Omental fat pad (tissue), 4 donors: ENCODE measurements around the gene EVA1C. TPM values are rescaled to one million over a fixed set of nuclear protein-coding genes. Genes with fewer than 3 reads are reported as not detected.

Source experiments
- ATAC-seq: fragments of 150-250 bp; one replicate; pipeline ENCODE4 v1.9.1; 2016; ENCODE audit warnings: mild to moderate bottlenecking, moderate library complexity; ENCODE audit not compliant: low FRiP score
- DNase-seq: peaks from one replicate; pipeline ENCODE4 v3.0.0-alpha.2; 2019; ENCODE audit warnings: low spot score
- total RNA-seq, 4 donors: library from RNA; depleted of rRNA; stranded (reverse); fragments of >200 nt; gene quantifications; one replicate each; pipeline ENCODE4 v1.1.0, GENCODE V29; 2016
- TF ChIP-seq, protein P1 (sequence below), 3 donors: fragments of 450-650 bp; IDR thresholded peaks; one replicate each; pipeline ENCODE4 v1.5.1; 2016 to 2017; ENCODE audit warnings: antibody characterized with exemption in 3 of 3, mild to moderate bottlenecking in 3 of 3, moderate library complexity in 2 of 3

Gene EVA1C
- total RNA-seq, 4 donors from 2014 or later, result 41.1 to 108 (median 75.9) TPM

GRCh38 chr21:32547018-32547417 lies 134.5 kb downstream of the EVA1C start:
- ATAC-seq (no peak), DNase-seq (no peak)
- TF ChIP-seq, protein P1, sequence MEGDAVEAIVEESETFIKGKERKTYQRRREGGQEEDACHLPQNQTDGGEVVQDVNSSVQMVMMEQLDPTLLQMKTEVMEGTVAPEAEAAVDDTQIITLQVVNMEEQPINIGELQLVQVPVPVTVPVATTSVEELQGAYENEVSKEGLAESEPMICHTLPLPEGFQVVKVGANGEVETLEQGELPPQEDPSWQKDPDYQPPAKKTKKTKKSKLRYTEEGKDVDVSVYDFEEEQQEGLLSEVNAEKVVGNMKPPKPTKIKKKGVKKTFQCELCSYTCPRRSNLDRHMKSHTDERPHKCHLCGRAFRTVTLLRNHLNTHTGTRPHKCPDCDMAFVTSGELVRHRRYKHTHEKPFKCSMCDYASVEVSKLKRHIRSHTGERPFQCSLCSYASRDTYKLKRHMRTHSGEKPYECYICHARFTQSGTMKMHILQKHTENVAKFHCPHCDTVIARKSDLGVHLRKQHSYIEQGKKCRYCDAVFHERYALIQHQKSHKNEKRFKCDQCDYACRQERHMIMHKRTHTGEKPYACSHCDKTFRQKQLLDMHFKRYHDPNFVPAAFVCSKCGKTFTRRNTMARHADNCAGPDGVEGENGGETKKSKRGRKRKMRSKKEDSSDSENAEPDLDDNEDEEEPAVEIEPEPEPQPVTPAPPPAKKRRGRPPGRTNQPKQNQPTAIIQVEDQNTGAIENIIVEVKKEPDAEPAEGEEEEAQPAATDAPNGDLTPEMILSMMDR (IDR thresholded peaks at IDR 0.05), result no peak

GRCh38 chr21:32548978-32549377 lies 136.5 kb downstream of the EVA1C start:
- TF ChIP-seq, protein P1 (IDR thresholded peaks at IDR 0.05), result no peak
- DNase-seq (no peak), ATAC-seq (no peak)

- TF ChIP-seq, protein P1 (IDR thresholded peaks at IDR 0.05), result no peak
- no peak for DNase-seq
- ATAC-seq, result no peak
Measured at GRCh38 chr21:32549440-32549839, 136.9 kb downstream of the EVA1C start.

GRCh38 chr21:32549886-32550285 lies 137.4 kb downstream of the EVA1C start:
- no peak for DNase-seq
- ATAC-seq, result no peak

DNA sequence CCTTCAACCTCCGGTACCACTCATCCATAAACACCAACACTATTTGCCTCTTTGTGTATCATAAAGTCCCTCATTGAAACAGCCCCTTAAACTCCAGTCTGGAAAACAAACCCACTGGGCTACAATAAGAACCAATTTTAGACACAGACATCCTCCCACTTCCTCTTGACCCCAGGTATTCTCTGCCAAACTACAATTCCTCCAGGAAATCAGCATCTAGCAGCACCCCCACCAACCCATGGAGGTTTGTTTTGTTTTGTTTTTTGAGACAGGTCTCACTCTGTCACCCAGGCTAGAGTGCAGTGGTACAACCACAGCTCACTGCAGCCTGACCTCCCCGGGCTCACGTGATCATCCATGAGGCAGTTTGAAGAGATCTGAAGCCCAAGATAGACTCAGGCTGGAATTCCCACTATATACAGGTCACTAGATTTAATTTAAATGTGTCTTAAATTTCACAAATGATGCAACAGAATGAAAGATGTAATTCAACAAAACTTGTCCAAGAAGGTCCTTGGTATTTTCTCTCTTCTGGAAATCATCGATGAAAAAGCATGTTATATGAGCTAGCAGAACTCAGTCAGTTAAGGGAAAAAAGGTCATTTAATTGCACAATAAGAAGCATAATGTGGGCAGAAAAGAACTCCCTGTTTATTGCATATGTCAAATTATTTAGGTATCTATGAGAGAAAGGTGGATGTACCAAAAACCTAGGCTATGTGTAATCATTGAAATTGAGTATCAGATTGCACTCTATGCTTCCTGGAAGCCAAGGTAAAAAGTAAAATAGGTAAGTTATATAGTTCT lies 142.5 kb downstream of the EVA1C start:
- TF ChIP-seq, protein P1 (IDR thresholded peaks at IDR 0.05), result no peak
- DNase-seq, result no peak
- no peak for ATAC-seq

More at GRCh38 chr21:32549886-32550285, 137.4 kb downstream of the EVA1C start:
- TF ChIP-seq, protein P1 (IDR thresholded peaks at IDR 0.05), result no peak

- DNase-seq (no peak), ATAC-seq (no peak)
- TF ChIP-seq, protein P1 (IDR thresholded peaks at IDR 0.05), result no peak
Measured at GRCh38 chr21:32558106-32558505, 145.6 kb downstream of the EVA1C start.
